Measurements from ENCODE around the gene CAPN1. TPM values are rescaled to one million over a fixed set of nuclear protein-coding genes. Genes with fewer than 3 reads are reported as not detected.

The CAPN1 gene
- total RNA-seq, 1 experiment from 2014 or later, result 175 TPM

GRCh38 chr11:65151331-65151899 is 30.3 kb upstream of the CAPN1 start:
- no peak overlapping the region for H3K18ac ChIP-seq (ENCODE audit: insufficient read length, low read depth, low read length)
- H2AK5ac ChIP-seq (ENCODE audit: insufficient read length, low read length), result no peak overlapping the region
- no peak overlapping the region for H2BK5ac ChIP-seq (ENCODE audit: insufficient read length, low read length)
- no CpG with 5 or more reads among the region's 3 CpGs for WGBS (ENCODE audit: extremely low coverage, insufficient read length, low lambda C conversion rate)
- Mint-ChIP-seq H3K9me3 (peaks cover 5% of the 10 kb centered on the region in 2 experiments; a peak in 4 of 5 replicates), H3K27ac (no peak overlapping the region), H3K4me3 (no peak overlapping the region), H3K27me3 (ENCODE audit: low read depth) (peaks cover 12% of the 10 kb centered on the region), H3K4me1 (peaks cover 5 to 6% of the 10 kb centered on the region in 2 experiments; a peak in 3 of 4 replicates), H3K36me3 (ENCODE audit: insufficient read depth in 1 of 3, low read depth in 3 of 3) (no peaks in the 10 kb centered on the region)
- H2AFZ ChIP-seq (ENCODE audit: low read length), result no peak overlapping the region
- no peak overlapping the region for H3T11ph ChIP-seq (ENCODE audit: low read length)
- H3K14ac ChIP-seq (ENCODE audit: insufficient read depth, low read length), result no peak overlapping the region
- H3K23ac ChIP-seq (ENCODE audit: insufficient read length, low read depth, low read length), result no peak overlapping the region
- no peaks in the 10 kb centered on the region for H3K4me1 ChIP-seq (ENCODE audit: insufficient read depth, low read length)
- H3K27me3 ChIP-seq (ENCODE audit: insufficient read depth, low read length), result no peaks in the 10 kb centered on the region
- H4K91ac ChIP-seq (ENCODE audit: insufficient read length, low read depth, low read length), result no peak overlapping the region
- no peak for TF ChIP-seq CTCF (conservative IDR thresholded peaks at IDR 0.05)
- H3K4ac ChIP-seq (ENCODE audit: low read depth, low read length), result no peak overlapping the region
- no peak for DNase-seq
- no peak overlapping the region for H2BK15ac ChIP-seq (ENCODE audit: low read depth, low read length)
- no peaks in the 10 kb centered on the region for H4K20me1 ChIP-seq (ENCODE audit: control insufficient read depth, insufficient read depth, insufficient read length)
- H3K4me2 ChIP-seq (ENCODE audit: insufficient read depth, insufficient read length, low read length), result no peak overlapping the region
- no peak overlapping the region for H2BK120ac ChIP-seq (ENCODE audit: low read depth, low read length, poor library complexity, severe bottlenecking)
- no peak overlapping the region for H2BK20ac ChIP-seq (ENCODE audit: low read depth, low read length, poor library complexity, severe bottlenecking)
- H3K27ac ChIP-seq (ENCODE audit: insufficient read length, low read depth, low read length), result no peak overlapping the region
- H4K5ac ChIP-seq (ENCODE audit: insufficient read length, low read depth, low read length), result no peak overlapping the region
- H3K79me1 ChIP-seq (ENCODE audit: insufficient read depth, low read depth, low read length, poor library complexity, severe bottlenecking), result no peaks in the 10 kb centered on the region
- H3K23me2 ChIP-seq (ENCODE audit: insufficient read length, low read depth, low read length, poor library complexity, severe bottlenecking), result no peaks in the 10 kb centered on the region
- H3K9ac ChIP-seq (ENCODE audit: extremely low read depth, insufficient read length, low read length), result no peak overlapping the region
- H2BK12ac ChIP-seq (ENCODE audit: insufficient read length, low read depth, low read length), result no peak overlapping the region
- no peak overlapping the region for H4K8ac ChIP-seq (replicated peaks; ENCODE audit: insufficient read length, low read depth, low read length)
- no peaks in the 10 kb centered on the region for H3K9me3 ChIP-seq (ENCODE audit: control insufficient read depth, low read depth, low read length)
- H3K56ac ChIP-seq (ENCODE audit: insufficient read length, low read depth, low read length), result no peak overlapping the region
- H3K79me2 ChIP-seq (ENCODE audit: insufficient read depth, low read length), result no peaks in the 10 kb centered on the region

Data from H9 (cell line).